ENCODE results near the gene HOXC10.
A peak's percentile ranks its signal among the peaks of the same experiment; 100 is the strongest.

Gene HOXC10

GRCh38 chr12:53987787-53988230, 2.9 kb downstream of the HOXC10 start:
- no peak for TF ChIP-seq CTCF (conservative IDR thresholded peaks at IDR 0.05)
- no peak overlapping the region for H3K27ac ChIP-seq

- no peak for TF ChIP-seq CTCF (conservative IDR thresholded peaks at IDR 0.05)
- peak overlapping the region; percentile 16; the same call in 1 of the 2 replicates for H3K27ac ChIP-seq
These were observed 3.7 kb downstream of the HOXC10 start for GRCh38 chr12:53988541-53989226.

GRCh38 chr12:53989227-53990113, 4.5 kb downstream of the HOXC10 start:
- TF ChIP-seq CTCF (conservative IDR thresholded peaks at IDR 0.05) = peak; percentile 89
- peak overlapping the region; percentile 16; the same call in 1 of the 2 replicates for H3K27ac ChIP-seq

GRCh38 chr12:53990311-53991076, 5.5 kb downstream of the HOXC10 start:
- peak overlapping the region; percentile 38 for H3K27ac ChIP-seq
- TF ChIP-seq CTCF (conservative IDR thresholded peaks at IDR 0.05) = no peak

GRCh38 chr12:53991077-53991460, 6.1 kb downstream of the HOXC10 start:
- H3K27ac ChIP-seq = peak overlapping the region; percentile 38

GRCh38 chr12:53992377-53992889, 7.5 kb downstream of the HOXC10 start:
- no peak overlapping the region for H3K27ac ChIP-seq

More at GRCh38 chr12:53991077-53991460, 6.1 kb downstream of the HOXC10 start:
- no peak for TF ChIP-seq CTCF (conservative IDR thresholded peaks at IDR 0.05)

More at GRCh38 chr12:53992377-53992889, 7.5 kb downstream of the HOXC10 start:
- no peak for TF ChIP-seq CTCF (conservative IDR thresholded peaks at IDR 0.05)
